ENCODE results near the gene MYADML2.
A peak's percentile ranks its signal among the peaks of the same experiment; 100 is the strongest.

Gene MYADML2

GRCh38 chr17:81911277-81911961 is 35.6 kb downstream of the MYADML2 start, which contains the start of gene PCYT2:
Gene PCYT2, minus strand, starts transcription at chr17:81911399. Its CDS starts 44 bp downstream, at chr17:81911355.
- H4K8ac ChIP-seq (ENCODE audit: low read length) = no peak within 1 kb of the TSS
- DNase-seq = peak; percentile 84
- WGBS = 25% methylated on average over 29 of the region's 84 CpGs

GRCh38 chr17:81910840-81911276 is 36.2 kb downstream of the MYADML2 start:
- Histone ChIP-seq H3K14ac (ENCODE audit: low read length in 2 of 2) (peak overlapping the region in 1 of 2 experiments; percentile 81), H3K4me3 (ENCODE audit: insufficient read depth in 1 of 2, low read depth in 1 of 2, low read length in 2 of 2) (peak overlapping the region; percentile 75 to 89), H4K91ac (ENCODE audit: low read length) (no peak overlapping the region), H3K9ac (ENCODE audit: low read length) (peak overlapping the region; percentile 89), H3K36me3 (ENCODE audit: control insufficient read depth in 1 of 2, insufficient read depth in 2 of 2, low read depth in 1 of 2, low read length in 2 of 2) (peaks cover 65 to 77% of the 10 kb centered on the region in 2 experiments), H2AK5ac (ENCODE audit: low read length, severe bottlenecking) (no peak overlapping the region), H3K27ac (ENCODE audit: low read length, poor library complexity, severe bottlenecking) (no peak overlapping the region), H2BK15ac (ENCODE audit: low read depth, poor library complexity, severe bottlenecking) (no peak overlapping the region), H2AFZ (ENCODE audit: low read depth, low read length) (peak overlapping the region; percentile 21), H3K9me3 (ENCODE audit: control insufficient read depth, low read length) (no peaks in the 10 kb centered on the region), H2BK12ac (ENCODE audit: low read length in 2 of 2) (peak overlapping the region in 1 of 2 experiments; percentile 19), H3K79me1 (replicated peaks; ENCODE audit: low read length, poor library complexity, severe bottlenecking) (peaks cover 37% of the 10 kb centered on the region), H4K8ac (ENCODE audit: low read length) (no peak overlapping the region), H3K4me2 (ENCODE audit: low read length, poor library complexity, severe bottlenecking) (peak overlapping the region; percentile 94), H2BK5ac (ENCODE audit: low read depth, low read length, poor library complexity, severe bottlenecking) (no peak overlapping the region), H2BK120ac (ENCODE audit: low read depth, low read length) (no peak overlapping the region), H3K4ac (ENCODE audit: low read depth in 1 of 2, low read length in 2 of 2) (peak overlapping the region in 1 of 2 experiments; percentile 61), H3K4me1 (ENCODE audit: control insufficient read depth, insufficient read depth, low read depth, low read length) (peaks cover 18% of the 10 kb centered on the region), H3K23ac (ENCODE audit: low read length in 2 of 2) (peak overlapping the region in 1 of 2 experiments; percentile 94), H3K18ac (ENCODE audit: low read depth in 1 of 2, low read length in 2 of 2) (peak overlapping the region; percentile 57 to 76), H3K27me3 (ENCODE audit: control insufficient read depth in 1 of 2, insufficient read depth in 1 of 2, low read length in 2 of 2) (no peaks in the 10 kb centered on the region)
- under 1% methylated on average over 26 of the region's 55 CpGs for WGBS
- no peak for DNase-seq

More at GRCh38 chr17:81911277-81911961, 35.6 kb downstream of the MYADML2 start, which contains the start of gene PCYT2:
- Histone ChIP-seq H3K4me1 (ENCODE audit: control insufficient read depth, insufficient read depth, low read depth, low read length) (peaks cover 18% of the 10 kb centered on the region), H3K4me2 (ENCODE audit: low read length, poor library complexity, severe bottlenecking) (peak within 1 kb of the TSS; percentile 94), H3K9me3 (ENCODE audit: control insufficient read depth, low read length) (no peaks in the 10 kb centered on the region), H3K27ac (ENCODE audit: low read length, poor library complexity, severe bottlenecking) (no peak within 1 kb of the TSS), H3K4me3 (ENCODE audit: insufficient read depth in 1 of 2, low read depth in 1 of 2, low read length in 2 of 2) (peak within 1 kb of the TSS; percentile 75 to 89), H2AK5ac (ENCODE audit: low read length, severe bottlenecking) (no peak within 1 kb of the TSS), H3K27me3 (ENCODE audit: control insufficient read depth in 1 of 2, insufficient read depth in 1 of 2, low read length in 2 of 2) (no peaks in the 10 kb centered on the region), H2BK120ac (ENCODE audit: low read depth, low read length) (no peak within 1 kb of the TSS), H3K79me1 (replicated peaks; ENCODE audit: low read length, poor library complexity, severe bottlenecking) (peaks cover 40% of the 10 kb centered on the region), H2BK12ac (ENCODE audit: low read length in 2 of 2) (peak within 1 kb of the TSS in 1 of 2 experiments; percentile 19), H3K9ac (ENCODE audit: low read length) (peak within 1 kb of the TSS; percentile 89), H2BK5ac (ENCODE audit: low read depth, low read length, poor library complexity, severe bottlenecking) (no peak within 1 kb of the TSS), H3K23ac (ENCODE audit: low read length in 2 of 2) (peak within 1 kb of the TSS in 1 of 2 experiments; percentile 94), H3K4ac (ENCODE audit: low read depth in 1 of 2, low read length in 2 of 2) (peak within 1 kb of the TSS; percentile 15 to 61), H3K14ac (ENCODE audit: low read length in 2 of 2) (peak within 1 kb of the TSS in 1 of 2 experiments; percentile 81), H4K91ac (ENCODE audit: low read length) (peak within 1 kb of the TSS; percentile 7), H2AFZ (ENCODE audit: low read depth, low read length) (peak within 1 kb of the TSS; percentile 21), H3K18ac (ENCODE audit: low read depth in 1 of 2, low read length in 2 of 2) (peak within 1 kb of the TSS; percentile 57 to 76), H3K36me3 (ENCODE audit: control insufficient read depth in 1 of 2, insufficient read depth in 2 of 2, low read depth in 1 of 2, low read length in 2 of 2) (peaks cover 62 to 73% of the 10 kb centered on the region in 2 experiments), H2BK15ac (ENCODE audit: low read depth, poor library complexity, severe bottlenecking) (no peak within 1 kb of the TSS)

- Histone ChIP-seq H3K9ac (ENCODE audit: low read length) (peak overlapping the region; percentile 89), H3K79me1 (replicated peaks; ENCODE audit: low read length, poor library complexity, severe bottlenecking) (peaks cover 33% of the 10 kb centered on the region), H3K18ac (ENCODE audit: low read depth in 1 of 2, low read length in 2 of 2) (peak overlapping the region in 1 of 2 experiments; percentile 69), H3K4me2 (ENCODE audit: low read length, poor library complexity, severe bottlenecking) (peak overlapping the region; percentile 94), H2BK5ac (ENCODE audit: low read depth, low read length, poor library complexity, severe bottlenecking) (no peak overlapping the region), H2BK12ac (ENCODE audit: low read length in 2 of 2) (no peak overlapping the region), H2BK15ac (ENCODE audit: low read depth, poor library complexity, severe bottlenecking) (no peak overlapping the region), H2AK5ac (ENCODE audit: low read length, severe bottlenecking) (no peak overlapping the region), H4K91ac (ENCODE audit: low read length) (peak overlapping the region; percentile 7), H3K27ac (ENCODE audit: low read length, poor library complexity, severe bottlenecking) (no peak overlapping the region), H3K9me3 (ENCODE audit: control insufficient read depth, low read length) (no peaks in the 10 kb centered on the region), H3K27me3 (ENCODE audit: control insufficient read depth in 1 of 2, insufficient read depth in 1 of 2, low read length in 2 of 2) (no peaks in the 10 kb centered on the region), H2AFZ (ENCODE audit: low read depth, low read length) (no peak overlapping the region), H3K14ac (ENCODE audit: low read length in 2 of 2) (peak overlapping the region in 1 of 2 experiments; percentile 5), H3K4me3 (ENCODE audit: insufficient read depth in 1 of 2, low read depth in 1 of 2, low read length in 2 of 2) (peak overlapping the region; percentile 75 to 89), H4K8ac (ENCODE audit: low read length) (no peak overlapping the region), H3K4me1 (ENCODE audit: control insufficient read depth, insufficient read depth, low read depth, low read length) (peaks cover 18% of the 10 kb centered on the region), H2BK120ac (ENCODE audit: low read depth, low read length) (no peak overlapping the region), H3K36me3 (ENCODE audit: control insufficient read depth in 1 of 2, insufficient read depth in 2 of 2, low read depth in 1 of 2, low read length in 2 of 2) (peaks cover 58 to 77% of the 10 kb centered on the region in 2 experiments), H3K23ac (ENCODE audit: low read length in 2 of 2) (peak overlapping the region in 1 of 2 experiments; percentile 57), H3K4ac (ENCODE audit: low read depth in 1 of 2, low read length in 2 of 2) (peak overlapping the region; percentile 15 to 61)
- 41% methylated on average over 23 of the region's 23 CpGs for WGBS
- DNase-seq = peak; percentile 38
These were observed 36.8 kb downstream of the MYADML2 start for GRCh38 chr17:81909966-81910839.

Measured in mesenchymal stem cell (in vitro differentiated cells and primary cell).